COLO668 (cell line): ENCODE data around the gene DIP2C.
A peak's percentile ranks its signal among the peaks of the same experiment; 100 is the strongest.
"Not testable (repeated sequence)": the region's sequence is repeated elsewhere in the genome, so short reads cannot be mapped to it uniquely, and the experiment has no call there.

Source experiments
- DNase-seq: peaks from one replicate; lab custom pipeline; 2025; ENCODE audit not compliant: unreplicated experiment; lab: John Stamatoyannopoulos, UW

Gene DIP2C

DNA sequence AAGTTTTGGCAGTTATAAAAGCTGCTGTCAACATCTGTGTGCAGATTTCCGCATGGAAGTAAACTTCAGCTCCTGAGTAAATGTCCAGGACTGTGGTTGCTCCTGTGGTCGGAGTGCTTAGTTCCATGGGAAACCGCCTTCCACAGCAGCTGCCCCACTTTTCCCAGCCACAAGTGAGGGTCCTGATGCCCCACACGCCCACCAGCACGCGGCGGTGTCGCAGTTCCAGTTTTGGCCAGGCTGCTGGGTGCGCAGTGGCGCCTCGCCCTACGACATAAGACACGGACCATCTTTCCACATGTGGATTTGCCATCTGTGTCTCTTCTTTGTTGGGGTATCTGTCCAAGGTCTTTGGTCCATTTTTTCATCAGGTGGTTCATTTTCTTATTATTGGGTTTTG, 167.1 kb downstream of the DIP2C start:
- DNase-seq = no peak

DNA sequence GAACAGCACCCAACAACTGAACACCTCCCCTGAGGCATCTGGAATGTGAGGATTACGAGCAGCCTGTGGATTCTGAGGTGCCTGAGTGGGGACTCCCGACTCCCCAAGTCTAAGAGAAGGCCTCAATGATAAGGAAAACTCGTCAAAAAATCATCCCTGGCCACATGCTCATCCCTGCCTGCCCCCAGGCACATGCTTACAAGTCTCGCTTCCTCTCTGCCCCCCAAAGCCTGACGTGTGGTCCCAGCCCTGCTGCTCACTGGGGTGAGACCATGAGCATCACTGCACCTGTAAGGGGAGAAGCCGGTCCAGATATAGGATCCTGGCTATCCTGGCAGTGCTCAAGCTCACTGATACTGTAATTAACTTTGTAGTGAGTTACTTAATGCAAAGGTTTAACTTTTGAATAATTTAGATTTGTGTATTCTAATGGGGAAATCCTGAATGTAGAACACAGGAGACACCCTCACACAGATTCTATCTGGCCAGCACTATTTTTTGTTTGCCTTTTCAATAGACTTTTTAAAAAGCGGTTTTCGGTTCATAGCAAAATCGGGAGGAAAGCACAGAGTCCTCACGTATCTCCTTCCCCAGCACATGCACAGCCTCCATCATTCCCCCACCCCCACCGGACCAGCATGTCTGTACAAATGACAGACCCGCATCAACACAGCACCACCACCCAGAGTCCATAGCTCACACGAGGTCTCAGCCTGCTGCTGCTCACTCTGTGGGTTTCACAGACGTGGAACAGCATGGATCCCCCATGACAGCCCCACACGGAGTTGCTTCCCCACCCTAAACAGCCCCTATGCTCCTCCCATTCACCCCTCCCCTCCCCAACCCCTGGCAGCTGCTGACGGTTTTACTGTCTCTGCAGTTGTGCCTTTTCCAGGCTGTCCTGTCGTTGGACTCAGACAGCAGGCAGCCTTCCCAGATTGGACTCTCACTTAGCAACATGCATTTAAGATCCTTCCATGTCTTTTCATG, 167.9 kb downstream of the DIP2C start:
- DNase-seq = no peak

DNA sequence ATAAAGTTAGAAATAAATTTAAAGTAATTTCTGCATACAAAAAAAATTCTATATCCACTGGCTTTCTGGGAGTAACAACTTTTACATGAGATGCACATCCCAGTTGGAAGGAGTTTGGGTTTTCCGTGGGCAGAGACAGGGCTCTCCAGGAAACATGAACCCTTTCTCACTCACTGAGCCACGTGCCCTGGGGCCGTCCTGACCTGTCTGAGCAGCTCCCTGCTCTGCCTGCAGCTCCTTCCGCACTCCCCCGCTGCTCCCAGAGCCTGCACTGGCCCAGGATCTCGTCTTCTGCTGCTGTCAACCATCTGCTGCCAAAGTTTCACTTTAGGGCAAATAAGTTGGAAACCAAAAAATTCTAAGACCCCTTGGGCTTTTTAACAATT, 169.1 kb downstream of the DIP2C start:
- no peak for DNase-seq

GRCh38 chr10:519716-520401, 169.6 kb downstream of the DIP2C start:
- DNase-seq = no peak

DNA sequence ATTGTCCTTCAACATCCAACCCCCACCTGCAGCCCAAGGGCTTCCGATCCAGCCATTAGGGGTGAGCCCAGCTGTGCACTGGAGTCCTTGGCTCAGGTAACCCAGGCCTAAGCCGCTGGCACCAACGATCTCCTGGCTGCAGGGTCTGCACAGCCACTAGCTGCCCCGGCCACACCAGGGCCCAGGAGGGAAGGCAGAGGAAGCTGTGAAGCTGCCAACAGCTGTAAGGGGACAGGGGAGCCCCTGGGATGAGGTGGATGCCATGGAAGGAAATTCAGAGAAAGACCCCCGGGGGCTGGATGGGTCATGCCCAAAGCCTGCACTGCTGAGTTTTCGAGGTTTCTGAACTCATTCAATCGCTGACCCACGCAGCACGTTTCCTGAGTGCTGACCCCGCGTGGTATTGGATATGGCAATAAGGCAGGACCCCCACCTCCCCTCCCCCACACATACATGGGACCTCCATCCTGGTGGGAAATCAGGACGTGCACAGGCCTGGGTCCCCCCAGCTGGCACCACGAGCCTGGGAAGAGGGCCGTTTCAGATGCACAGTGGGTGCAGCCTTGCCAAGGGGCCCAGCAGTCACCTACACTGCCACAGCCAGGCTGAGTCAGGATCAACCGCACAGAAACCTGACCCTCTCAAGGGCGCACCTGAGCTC, 170.3 kb downstream of the DIP2C start:
- DNase-seq = no peak

- DNase-seq = no peak
Measured at GRCh38 chr10:517872-518475, 171.5 kb downstream of the DIP2C start.

GRCh38 chr10:517241-517830, 172.1 kb downstream of the DIP2C start:
- DNase-seq = no peak

GRCh38 chr10:516764-517163, 172.7 kb downstream of the DIP2C start:
- no peak for DNase-seq

DNA sequence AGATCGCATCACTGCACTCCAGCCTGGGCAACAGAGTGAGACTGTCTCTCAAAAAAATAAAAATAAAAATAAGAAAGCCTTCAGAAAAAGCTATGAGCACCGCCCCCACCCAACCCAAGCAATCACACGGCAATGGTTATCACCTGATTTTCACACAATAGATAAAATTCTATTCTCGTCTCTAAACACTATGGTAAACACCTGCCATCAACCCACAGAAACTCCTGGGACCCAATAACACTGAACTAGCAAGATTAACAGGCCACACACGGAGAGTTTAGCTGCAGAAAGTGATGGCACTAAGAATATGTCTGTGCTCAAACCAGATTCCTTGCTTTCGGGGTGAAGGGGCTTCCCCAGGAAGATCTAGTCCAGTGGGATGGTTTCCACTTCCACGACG, 173.8 kb downstream of the DIP2C start:
- DNase-seq = no peak

GRCh38 chr10:514137-514671, 175.3 kb downstream of the DIP2C start:
- DNase-seq = peak; percentile 79

DNA sequence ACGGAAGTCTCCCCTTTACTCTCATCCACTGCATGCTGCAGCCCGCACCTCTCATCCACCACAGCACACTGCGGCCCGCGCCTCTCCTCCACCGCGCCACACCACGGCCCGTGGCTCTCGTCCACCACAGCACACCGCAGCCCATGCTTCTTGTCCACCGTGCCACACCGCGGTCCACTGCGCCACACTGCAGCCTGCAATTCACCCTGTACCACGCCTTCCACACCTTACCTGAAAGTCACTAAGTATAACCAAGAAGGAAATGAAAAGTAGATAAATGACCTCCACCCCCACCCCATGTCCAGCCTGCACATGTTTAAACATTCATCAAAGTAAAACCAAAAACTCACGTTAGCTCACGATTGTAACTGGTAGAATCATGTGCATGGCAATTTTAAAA, 176.1 kb downstream of the DIP2C start:
- peak; percentile 11 for DNase-seq

- not testable (repeated sequence) for DNase-seq
Measured at GRCh38 chr10:512661-513060, 176.8 kb downstream of the DIP2C start.

DNA sequence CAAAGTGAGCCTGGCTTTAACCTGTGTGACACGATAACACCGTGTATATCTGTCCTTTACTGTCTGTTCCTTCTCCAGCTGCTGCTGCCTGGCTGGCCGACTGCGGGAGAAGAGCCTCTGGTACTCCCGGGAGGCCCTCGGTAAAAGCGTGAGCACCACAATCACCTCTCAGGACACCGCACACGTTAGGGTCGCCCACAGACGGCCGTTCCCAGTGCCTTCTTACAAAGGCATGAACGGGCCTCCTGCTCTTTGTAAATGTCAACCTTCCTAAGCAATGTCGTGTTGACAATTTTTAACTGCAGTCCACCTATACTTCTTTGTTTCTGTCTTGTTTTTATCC, 177.6 kb downstream of the DIP2C start:
- DNase-seq = no peak

- peak; percentile 83 for DNase-seq
Measured at GRCh38 chr10:511101-511848, 178.2 kb downstream of the DIP2C start.

DNA sequence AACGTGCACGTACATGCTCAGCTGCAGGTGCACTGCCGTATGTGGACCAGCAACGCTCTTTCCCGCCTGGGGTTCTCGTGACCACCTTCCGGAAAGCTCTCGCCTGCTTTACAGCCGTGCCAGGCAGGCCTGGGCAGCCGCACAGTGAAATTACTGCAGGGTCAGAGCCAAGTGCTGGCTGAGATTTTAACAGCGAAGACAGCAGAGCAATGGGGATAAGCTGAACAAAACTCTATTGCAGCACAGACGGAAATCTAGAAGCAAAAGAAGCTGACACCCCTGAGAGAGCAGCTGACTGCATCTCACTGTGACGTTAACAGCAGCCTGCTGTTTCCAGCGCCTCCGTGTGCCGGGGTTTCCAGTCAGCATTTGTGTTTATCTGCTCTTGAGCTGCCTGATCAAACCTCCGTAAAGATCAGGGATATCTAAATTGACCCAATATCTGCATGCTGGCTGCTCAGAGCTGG, 179.0 kb downstream of the DIP2C start:
- DNase-seq = peak; percentile 13

GRCh38 chr10:509361-510102, 179.9 kb downstream of the DIP2C start:
- no peak for DNase-seq

- DNase-seq = no peak
Measured at GRCh38 chr10:508726-509125, 180.7 kb downstream of the DIP2C start.

- no peak for DNase-seq
Measured at GRCh38 chr10:507908-508444, 181.5 kb downstream of the DIP2C start.

- DNase-seq = no peak
Measured at GRCh38 chr10:507355-507699, 182.1 kb downstream of the DIP2C start.
